K562 (cell line): ENCODE data around the gene NANS.
A peak's percentile ranks its signal among the peaks of the same experiment; 100 is the strongest.

Experiments
- BRCA1 ChIP-seq, 2 experiments: fragments of 450-650 bp in 1 of 2; sonication (generic) in 1 of 2; formaldehyde crosslinking in 1 of 2; IDR thresholded peaks; 2 replicates each; pipeline versions ENCODE4 v1.5.0 to v1.6.1; 2017 to 2020; ENCODE audit warnings: mild to moderate bottlenecking in 1 of 2, missing genetic modification reagents in 1 of 2
- CBX3 ChIP-seq, 2 experiments: IDR thresholded peaks; 1 replicate in 1 of 2; 2 replicates in 1 of 2; pipeline ENCODE4 v1.6.1; 2012; ENCODE audit warnings: inconsistent platforms in 2 of 2, low read length in 2 of 2, borderline replicate concordance in 1 of 2, control low read depth in 1 of 2
- NR3C1 ChIP-seq: sonication (generic); formaldehyde crosslinking; IDR thresholded peaks from 2 replicates; pipeline ENCODE4 v1.8.1; 2022; ENCODE audit warnings: missing genetic modification reagents
- SRSF9 ChIP-seq: fragments of 200-400 bp; formaldehyde crosslinking; IDR thresholded peaks from 2 replicates; pipeline ENCODE4 v1.6.1; 2017; ENCODE audit warnings: low read depth, low read length, borderline replicate concordance
- TCF7L2 ChIP-seq: fragments of 150-350 bp; IDR thresholded peaks from 2 replicates; pipeline ENCODE4 v1.6.1; 2016; ENCODE audit warnings: low read depth, mild to moderate bottlenecking, low read length, moderate library complexity
- ZKSCAN1 ChIP-seq: fragments of 150-350 bp; IDR thresholded peaks from 2 replicates; pipeline ENCODE4 v1.6.1; 2016; ENCODE audit warnings: low read depth, low read length
- ZNF57 ChIP-seq: fragments of 450-650 bp; formaldehyde crosslinking; IDR thresholded peaks from 2 replicates; pipeline ENCODE4 v1.4.0; 2020; ENCODE audit warnings: mild to moderate bottlenecking, moderate library complexity
- TF ChIP-seq, protein P1 (sequence below): sonication (generic); formaldehyde crosslinking; IDR thresholded peaks from 2 replicates; pipeline ENCODE4 v1.8.1; 2023; ENCODE audit warnings: mild to moderate bottlenecking, missing genetic modification reagents
- TF ChIP-seq, protein P2 (sequence below): sonication (generic); formaldehyde crosslinking; IDR thresholded peaks from 2 replicates; pipeline ENCODE4 v1.9.0; 2022; ENCODE audit warnings: mild to moderate bottlenecking, missing genetic modification reagents
- TF ChIP-seq, protein P3 (sequence below), 3 experiments: IDR thresholded peaks in 2 of 3; conservative IDR thresholded peaks in 1 of 3; 2 replicates each; pipeline ENCODE4 v1.5.1; 2011 to 2012; ENCODE audit warnings: low read length in 3 of 3, mild to moderate bottlenecking in 3 of 3, control low read depth in 2 of 3, improper control_type of control experiment in 1 of 3, inconsistent platforms in 1 of 3, low read depth in 1 of 3, mixed read lengths in 1 of 3, moderate library complexity in 1 of 3; ENCODE audit not compliant: insufficient read depth in 2 of 3
- TF ChIP-seq, protein P4 (sequence below): fragments of 250-450 bp; sonication (Bioruptor Pico); IDR thresholded peaks from 2 replicates; pipeline ENCODE4 v1.6.1; 2021; ENCODE audit warnings: mild to moderate bottlenecking

DNA sequence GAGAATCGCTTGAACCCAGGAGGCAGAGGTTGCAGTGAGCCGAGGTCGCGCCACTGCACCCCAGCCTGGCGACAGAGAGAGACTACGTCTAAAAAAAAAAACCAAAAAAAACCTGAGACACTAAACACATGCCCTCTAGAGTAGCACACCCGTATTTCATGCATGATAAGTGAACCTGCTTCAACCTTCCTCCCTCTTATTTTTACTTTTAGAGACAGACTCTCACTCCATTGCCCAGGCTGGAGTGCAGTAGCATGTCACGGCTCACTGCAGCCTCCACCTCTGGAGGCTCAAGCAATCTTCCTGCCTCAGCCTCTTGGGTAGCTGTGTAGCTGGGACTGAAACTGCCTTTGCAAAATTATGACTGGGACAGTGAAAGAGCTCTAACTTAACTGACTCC lies 17.6 kb upstream of the NANS start:
- TF ChIP-seq CBX3 (IDR thresholded peaks at IDR 0.05; ENCODE audit: borderline replicate concordance in 1 of 2, low read length in 2 of 2) (no peak), NR3C1 (CRISPR knock-in tag) (no peak), BRCA1 (IDR thresholded peaks at IDR 0.05) (no peak), BRCA1 (CRISPR knock-in tag; IDR thresholded peaks at IDR 0.05) (no peak), TCF7L2 (no peak), ZKSCAN1 (no peak), SRSF9 (no peak), ZNF57 (CRISPR knock-in tag) (no peak)
- TF ChIP-seq, protein P1, sequence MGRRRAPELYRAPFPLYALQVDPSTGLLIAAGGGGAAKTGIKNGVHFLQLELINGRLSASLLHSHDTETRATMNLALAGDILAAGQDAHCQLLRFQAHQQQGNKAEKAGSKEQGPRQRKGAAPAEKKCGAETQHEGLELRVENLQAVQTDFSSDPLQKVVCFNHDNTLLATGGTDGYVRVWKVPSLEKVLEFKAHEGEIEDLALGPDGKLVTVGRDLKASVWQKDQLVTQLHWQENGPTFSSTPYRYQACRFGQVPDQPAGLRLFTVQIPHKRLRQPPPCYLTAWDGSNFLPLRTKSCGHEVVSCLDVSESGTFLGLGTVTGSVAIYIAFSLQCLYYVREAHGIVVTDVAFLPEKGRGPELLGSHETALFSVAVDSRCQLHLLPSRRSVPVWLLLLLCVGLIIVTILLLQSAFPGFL (CRISPR knock-in tag), result no peak
- TF ChIP-seq, protein P2, sequence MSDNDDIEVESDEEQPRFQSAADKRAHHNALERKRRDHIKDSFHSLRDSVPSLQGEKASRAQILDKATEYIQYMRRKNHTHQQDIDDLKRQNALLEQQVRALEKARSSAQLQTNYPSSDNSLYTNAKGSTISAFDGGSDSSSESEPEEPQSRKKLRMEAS (CRISPR knock-in tag), result no peak
- TF ChIP-seq, protein P3, sequence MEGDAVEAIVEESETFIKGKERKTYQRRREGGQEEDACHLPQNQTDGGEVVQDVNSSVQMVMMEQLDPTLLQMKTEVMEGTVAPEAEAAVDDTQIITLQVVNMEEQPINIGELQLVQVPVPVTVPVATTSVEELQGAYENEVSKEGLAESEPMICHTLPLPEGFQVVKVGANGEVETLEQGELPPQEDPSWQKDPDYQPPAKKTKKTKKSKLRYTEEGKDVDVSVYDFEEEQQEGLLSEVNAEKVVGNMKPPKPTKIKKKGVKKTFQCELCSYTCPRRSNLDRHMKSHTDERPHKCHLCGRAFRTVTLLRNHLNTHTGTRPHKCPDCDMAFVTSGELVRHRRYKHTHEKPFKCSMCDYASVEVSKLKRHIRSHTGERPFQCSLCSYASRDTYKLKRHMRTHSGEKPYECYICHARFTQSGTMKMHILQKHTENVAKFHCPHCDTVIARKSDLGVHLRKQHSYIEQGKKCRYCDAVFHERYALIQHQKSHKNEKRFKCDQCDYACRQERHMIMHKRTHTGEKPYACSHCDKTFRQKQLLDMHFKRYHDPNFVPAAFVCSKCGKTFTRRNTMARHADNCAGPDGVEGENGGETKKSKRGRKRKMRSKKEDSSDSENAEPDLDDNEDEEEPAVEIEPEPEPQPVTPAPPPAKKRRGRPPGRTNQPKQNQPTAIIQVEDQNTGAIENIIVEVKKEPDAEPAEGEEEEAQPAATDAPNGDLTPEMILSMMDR (IDR thresholded peaks at IDR 0.05 in 2 of 3, conservative IDR thresholded peaks at IDR 0.05 in 1 of 3; ENCODE audit: insufficient read depth in 2 of 3, low read depth in 1 of 3, low read length in 3 of 3), result peak in 2 of 3 experiments; percentile 20 to 23; a peak in 3 of 6 replicates
- TF ChIP-seq, protein P4, sequence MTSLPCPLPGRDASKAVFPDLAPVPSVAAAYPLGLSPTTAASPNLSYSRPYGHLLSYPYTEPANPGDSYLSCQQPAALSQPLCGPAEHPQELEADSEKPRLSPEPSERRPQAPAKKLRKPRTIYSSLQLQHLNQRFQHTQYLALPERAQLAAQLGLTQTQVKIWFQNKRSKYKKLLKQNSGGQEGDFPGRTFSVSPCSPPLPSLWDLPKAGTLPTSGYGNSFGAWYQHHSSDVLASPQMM (CRISPR knock-in tag), result no peak
